ENCODE data around the gene GJC2.

The GJC2 gene

DNA sequence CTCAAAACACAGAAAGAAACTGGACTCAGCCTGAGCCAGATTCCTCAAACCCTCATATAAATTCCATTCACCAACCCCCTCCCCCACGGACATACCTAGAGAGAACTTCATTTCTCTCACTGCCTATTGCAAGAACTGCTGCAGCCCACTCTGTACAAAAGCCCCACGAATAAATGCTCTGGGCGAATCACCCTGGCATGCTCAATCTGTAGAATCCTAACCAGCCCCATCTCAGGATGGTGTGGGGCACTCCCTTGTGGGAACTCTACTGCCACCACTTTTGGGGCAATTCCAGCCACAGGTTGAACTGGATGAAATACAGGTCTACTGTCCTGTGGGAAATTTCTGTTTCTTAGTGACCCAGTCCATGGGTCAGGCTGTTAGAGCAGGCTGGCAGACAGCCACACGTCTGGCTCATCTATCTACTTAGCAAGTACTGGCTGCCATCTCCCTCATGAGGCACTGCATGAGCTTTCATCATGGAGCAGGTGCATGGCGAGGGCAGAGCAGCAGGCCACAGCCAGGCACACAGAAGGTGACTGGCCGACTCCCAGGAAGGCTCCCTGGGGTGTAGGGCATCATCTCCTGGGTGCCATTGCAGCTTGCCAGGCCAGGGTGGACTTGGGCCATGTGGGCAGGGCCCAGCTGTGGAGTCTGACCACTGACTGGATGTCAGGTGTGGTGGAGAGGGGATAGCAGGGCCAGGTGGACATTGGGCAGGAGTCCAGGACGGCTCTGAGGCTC lies 45.0 kb upstream of the GJC2 start:
- TF ChIP-seq, protein P1, sequence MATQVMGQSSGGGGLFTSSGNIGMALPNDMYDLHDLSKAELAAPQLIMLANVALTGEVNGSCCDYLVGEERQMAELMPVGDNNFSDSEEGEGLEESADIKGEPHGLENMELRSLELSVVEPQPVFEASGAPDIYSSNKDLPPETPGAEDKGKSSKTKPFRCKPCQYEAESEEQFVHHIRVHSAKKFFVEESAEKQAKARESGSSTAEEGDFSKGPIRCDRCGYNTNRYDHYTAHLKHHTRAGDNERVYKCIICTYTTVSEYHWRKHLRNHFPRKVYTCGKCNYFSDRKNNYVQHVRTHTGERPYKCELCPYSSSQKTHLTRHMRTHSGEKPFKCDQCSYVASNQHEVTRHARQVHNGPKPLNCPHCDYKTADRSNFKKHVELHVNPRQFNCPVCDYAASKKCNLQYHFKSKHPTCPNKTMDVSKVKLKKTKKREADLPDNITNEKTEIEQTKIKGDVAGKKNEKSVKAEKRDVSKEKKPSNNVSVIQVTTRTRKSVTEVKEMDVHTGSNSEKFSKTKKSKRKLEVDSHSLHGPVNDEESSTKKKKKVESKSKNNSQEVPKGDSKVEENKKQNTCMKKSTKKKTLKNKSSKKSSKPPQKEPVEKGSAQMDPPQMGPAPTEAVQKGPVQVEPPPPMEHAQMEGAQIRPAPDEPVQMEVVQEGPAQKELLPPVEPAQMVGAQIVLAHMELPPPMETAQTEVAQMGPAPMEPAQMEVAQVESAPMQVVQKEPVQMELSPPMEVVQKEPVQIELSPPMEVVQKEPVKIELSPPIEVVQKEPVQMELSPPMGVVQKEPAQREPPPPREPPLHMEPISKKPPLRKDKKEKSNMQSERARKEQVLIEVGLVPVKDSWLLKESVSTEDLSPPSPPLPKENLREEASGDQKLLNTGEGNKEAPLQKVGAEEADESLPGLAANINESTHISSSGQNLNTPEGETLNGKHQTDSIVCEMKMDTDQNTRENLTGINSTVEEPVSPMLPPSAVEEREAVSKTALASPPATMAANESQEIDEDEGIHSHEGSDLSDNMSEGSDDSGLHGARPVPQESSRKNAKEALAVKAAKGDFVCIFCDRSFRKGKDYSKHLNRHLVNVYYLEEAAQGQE (IDR thresholded peaks at IDR 0.05; ENCODE audit: low read depth): no peak
- TF ChIP-seq RAD21 (IDR thresholded peaks at IDR 0.05; ENCODE audit: low read depth): no peak
- no peak for TF ChIP-seq CEBPB (IDR thresholded peaks at IDR 0.05)
- TF ChIP-seq EGR1 (IDR thresholded peaks at IDR 0.05): no peak
- no peak for TF ChIP-seq TEAD4 (IDR thresholded peaks at IDR 0.05)
- TF ChIP-seq, protein P2, sequence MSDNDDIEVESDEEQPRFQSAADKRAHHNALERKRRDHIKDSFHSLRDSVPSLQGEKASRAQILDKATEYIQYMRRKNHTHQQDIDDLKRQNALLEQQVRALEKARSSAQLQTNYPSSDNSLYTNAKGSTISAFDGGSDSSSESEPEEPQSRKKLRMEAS (IDR thresholded peaks at IDR 0.05): no peak
- TF ChIP-seq FOXM1 (IDR thresholded peaks at IDR 0.05; ENCODE audit: borderline replicate concordance, low read depth): no peak
- no peak for TF ChIP-seq YY1 (IDR thresholded peaks at IDR 0.05; ENCODE audit: low read depth)
- no peak for TF ChIP-seq EP300 (IDR thresholded peaks at IDR 0.05; ENCODE audit: borderline replicate concordance)
- TF ChIP-seq, protein P3, sequence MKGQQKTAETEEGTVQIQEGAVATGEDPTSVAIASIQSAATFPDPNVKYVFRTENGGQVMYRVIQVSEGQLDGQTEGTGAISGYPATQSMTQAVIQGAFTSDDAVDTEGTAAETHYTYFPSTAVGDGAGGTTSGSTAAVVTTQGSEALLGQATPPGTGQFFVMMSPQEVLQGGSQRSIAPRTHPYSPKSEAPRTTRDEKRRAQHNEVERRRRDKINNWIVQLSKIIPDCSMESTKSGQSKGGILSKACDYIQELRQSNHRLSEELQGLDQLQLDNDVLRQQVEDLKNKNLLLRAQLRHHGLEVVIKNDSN (IDR thresholded peaks at IDR 0.05): no peak
- TF ChIP-seq NFIC (IDR thresholded peaks at IDR 0.05): no peak
- no peak for TF ChIP-seq TCF12 (IDR thresholded peaks at IDR 0.05; ENCODE audit: low read depth)
- TF ChIP-seq TAF1 (IDR thresholded peaks at IDR 0.05; ENCODE audit: low read depth): no peak
- no peak for TF ChIP-seq CREB1 (IDR thresholded peaks at IDR 0.05; ENCODE audit: low read depth)
- TF ChIP-seq ZBTB7A (IDR thresholded peaks at IDR 0.05; ENCODE audit: low read depth): no peak

DNA sequence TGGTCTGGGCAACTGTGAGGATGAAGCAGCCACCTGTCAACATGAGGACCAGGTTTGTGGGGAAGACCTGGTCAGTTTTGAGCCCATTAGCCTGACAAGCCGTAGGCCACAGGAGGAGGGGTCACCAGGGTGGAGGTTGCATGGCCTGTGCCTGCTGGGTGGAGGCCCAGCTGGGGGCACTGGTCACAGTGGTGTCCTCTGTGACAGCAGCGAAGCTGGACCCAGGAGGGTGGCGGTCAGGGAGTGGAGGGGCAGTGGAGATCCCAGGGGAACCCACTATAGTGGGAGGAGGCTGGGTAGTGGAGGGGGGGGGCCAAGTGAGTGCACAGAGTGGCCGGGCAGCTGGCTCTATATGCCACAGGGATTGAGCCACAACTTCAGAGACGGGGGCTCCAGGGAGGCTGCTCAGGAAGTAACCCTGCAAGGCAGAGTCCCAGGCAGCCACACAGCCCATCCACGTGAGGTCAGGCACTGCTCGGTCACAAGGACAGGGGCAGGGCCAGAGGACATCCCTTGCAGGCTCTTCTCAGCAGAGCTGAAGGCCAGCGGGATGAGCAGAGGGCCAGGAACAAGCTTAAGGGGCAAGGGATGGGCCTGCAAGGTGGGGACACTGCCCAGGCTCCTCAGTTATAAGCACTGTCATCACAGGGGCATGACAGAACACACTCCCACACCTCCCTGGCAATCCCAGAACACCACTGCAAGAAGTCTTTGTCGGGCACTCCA lies 44.3 kb upstream of the GJC2 start:
- TF ChIP-seq, protein P1 (IDR thresholded peaks at IDR 0.05; ENCODE audit: low read depth): no peak
- TF ChIP-seq TEAD4 (IDR thresholded peaks at IDR 0.05) (no peak), NFIC (IDR thresholded peaks at IDR 0.05) (no peak), CREB1 (IDR thresholded peaks at IDR 0.05; ENCODE audit: low read depth) (no peak), TAF1 (IDR thresholded peaks at IDR 0.05; ENCODE audit: low read depth) (no peak), FOXM1 (IDR thresholded peaks at IDR 0.05; ENCODE audit: borderline replicate concordance, low read depth) (no peak), EGR1 (IDR thresholded peaks at IDR 0.05) (no peak), TCF12 (IDR thresholded peaks at IDR 0.05; ENCODE audit: low read depth) (no peak), RAD21 (IDR thresholded peaks at IDR 0.05; ENCODE audit: low read depth) (no peak), YY1 (IDR thresholded peaks at IDR 0.05; ENCODE audit: low read depth) (no peak), EP300 (IDR thresholded peaks at IDR 0.05; ENCODE audit: borderline replicate concordance) (no peak), CEBPB (IDR thresholded peaks at IDR 0.05) (no peak), ZBTB7A (IDR thresholded peaks at IDR 0.05; ENCODE audit: low read depth) (no peak)
- TF ChIP-seq, protein P3 (IDR thresholded peaks at IDR 0.05): no peak
- TF ChIP-seq, protein P2 (IDR thresholded peaks at IDR 0.05): no peak

DNA sequence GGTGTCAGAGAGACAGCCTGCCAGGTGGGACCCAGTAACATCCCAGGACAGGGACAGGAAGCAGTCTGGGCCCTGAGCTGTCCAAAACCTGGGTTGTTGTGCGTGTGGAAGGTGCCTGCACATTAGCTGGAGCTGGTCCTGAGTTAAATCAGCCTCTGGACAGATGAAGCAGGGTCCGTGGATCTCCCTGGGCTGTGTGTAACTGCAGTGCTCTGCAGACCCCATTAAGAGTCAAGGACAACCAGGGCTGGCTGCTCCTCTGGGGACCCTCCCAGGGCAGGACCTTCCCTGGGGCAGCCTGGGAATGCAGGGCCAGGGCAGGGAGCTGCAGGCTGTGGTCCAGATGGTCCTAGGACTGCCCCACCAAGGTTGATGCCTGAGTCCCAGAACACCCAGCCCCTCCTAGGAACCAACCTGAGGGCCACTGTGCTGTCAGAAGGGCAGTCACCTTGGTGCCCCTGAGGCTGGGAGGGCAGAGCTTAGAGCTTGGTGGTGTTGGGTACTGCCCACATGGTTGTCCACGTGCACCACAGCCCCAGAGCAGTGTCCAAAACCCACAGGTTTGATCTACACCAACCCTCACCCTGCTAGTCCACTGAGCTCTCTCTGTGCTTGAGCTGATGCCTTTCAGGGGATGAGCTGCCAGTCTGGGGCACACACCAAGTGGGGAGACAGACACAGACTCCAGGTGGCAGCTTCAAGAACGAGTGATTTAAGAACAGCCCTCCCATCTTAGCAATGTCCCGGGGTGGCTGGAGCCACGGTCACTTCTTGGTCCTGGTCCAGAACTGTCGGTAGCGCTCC lies 43.5 kb upstream of the GJC2 start:
- TF ChIP-seq, protein P3 (IDR thresholded peaks at IDR 0.05): no peak
- TF ChIP-seq EGR1 (IDR thresholded peaks at IDR 0.05): no peak
- TF ChIP-seq, protein P2 (IDR thresholded peaks at IDR 0.05): no peak
- no peak for TF ChIP-seq TEAD4 (IDR thresholded peaks at IDR 0.05)
- TF ChIP-seq CREB1 (IDR thresholded peaks at IDR 0.05; ENCODE audit: low read depth): no peak
- no peak for TF ChIP-seq NFIC (IDR thresholded peaks at IDR 0.05)
- TF ChIP-seq, protein P1 (IDR thresholded peaks at IDR 0.05; ENCODE audit: low read depth): no peak
- TF ChIP-seq YY1 (IDR thresholded peaks at IDR 0.05; ENCODE audit: low read depth): no peak
- TF ChIP-seq TAF1 (IDR thresholded peaks at IDR 0.05; ENCODE audit: low read depth): no peak
- TF ChIP-seq FOXM1 (IDR thresholded peaks at IDR 0.05; ENCODE audit: borderline replicate concordance, low read depth): no peak
- no peak for TF ChIP-seq RAD21 (IDR thresholded peaks at IDR 0.05; ENCODE audit: low read depth)
- no peak for TF ChIP-seq TCF12 (IDR thresholded peaks at IDR 0.05; ENCODE audit: low read depth)
- TF ChIP-seq EP300 (IDR thresholded peaks at IDR 0.05; ENCODE audit: borderline replicate concordance): no peak
- TF ChIP-seq ZBTB7A (IDR thresholded peaks at IDR 0.05; ENCODE audit: low read depth): no peak
- no peak for TF ChIP-seq CEBPB (IDR thresholded peaks at IDR 0.05)
